CD4-positive, alpha-beta T cell treated with Interleukin-21 for 1 hour (primary cell): ENCODE results near the gene CAMTA1.

ENCODE experiments used
- DNase-seq: peaks from one replicate; pipeline ENCODE4 v3.0.0-alpha.2; 2020

CAMTA1 gene

GRCh38 chr1:7617826-7618225, 832.6 kb downstream of the CAMTA1 start:
- no peak for DNase-seq

GRCh38 chr1:7620196-7620595, 834.9 kb downstream of the CAMTA1 start:
- DNase-seq: no peak

GRCh38 chr1:7621334-7622219, 836.3 kb downstream of the CAMTA1 start:
- no peak for DNase-seq

- no peak for DNase-seq
These were observed 838.6 kb downstream of the CAMTA1 start for GRCh38 chr1:7623842-7624241.

GRCh38 chr1:7624791-7625355, 839.6 kb downstream of the CAMTA1 start:
- DNase-seq: no peak

GRCh38 chr1:7625401-7625800, 840.1 kb downstream of the CAMTA1 start:
- DNase-seq: no peak

- DNase-seq: no peak
These were observed 843.0 kb downstream of the CAMTA1 start for GRCh38 chr1:7628273-7628672.

GRCh38 chr1:7629011-7629410, 843.8 kb downstream of the CAMTA1 start:
- DNase-seq: no peak

- DNase-seq: no peak
These were observed 844.4 kb downstream of the CAMTA1 start for GRCh38 chr1:7629465-7630195.

GRCh38 chr1:7630378-7630777, 845.1 kb downstream of the CAMTA1 start:
- DNase-seq: no peak

- no peak for DNase-seq
These were observed 846.9 kb downstream of the CAMTA1 start for GRCh38 chr1:7632176-7632575.

- DNase-seq: no peak
These were observed 847.4 kb downstream of the CAMTA1 start for GRCh38 chr1:7632681-7633080.

- DNase-seq: no peak
These were observed 848.4 kb downstream of the CAMTA1 start for GRCh38 chr1:7633506-7634245.

GRCh38 chr1:7634546-7635240, 849.4 kb downstream of the CAMTA1 start:
- no peak for DNase-seq

- no peak for DNase-seq
These were observed 851.7 kb downstream of the CAMTA1 start for GRCh38 chr1:7636795-7637526.

GRCh38 chr1:7638078-7638477, 852.8 kb downstream of the CAMTA1 start:
- DNase-seq: no peak

- DNase-seq: no peak
These were observed 854.3 kb downstream of the CAMTA1 start for GRCh38 chr1:7639435-7640131.

GRCh38 chr1:7640350-7640749, 855.1 kb downstream of the CAMTA1 start:
- DNase-seq: no peak

- no peak for DNase-seq
These were observed 855.8 kb downstream of the CAMTA1 start for GRCh38 chr1:7640920-7641585.

- no peak for DNase-seq
These were observed 856.5 kb downstream of the CAMTA1 start for GRCh38 chr1:7641587-7642417.
